Stimulated activated CD8-positive, alpha-beta memory T cell treated with anti-CD3 and anti-CD28 coated beads, Interleukin-12 subunit alpha, Interleukin-12 subunit beta, amount 100 ng/mL, for 1 hour (primary cell): Measurements from ENCODE around the gene SLC17A2.
"Not testable (repeated sequence)": the region's sequence is repeated elsewhere in the genome, so short reads cannot be mapped to it uniquely, and the experiment has no call there.

Source experiments
- DNase-seq: peaks from one replicate; pipeline ENCODE4 v3.0.0-alpha.2; 2020; ENCODE audit warnings: low read depth

Gene SLC17A2

GRCh38 chr6:25951296-25952032 lies 21.0 kb upstream of the SLC17A2 start:
- no peak for DNase-seq

GRCh38 chr6:25950297-25950696 lies 19.8 kb upstream of the SLC17A2 start:
- DNase-seq, result no peak

- DNase-seq, result no peak
Measured at GRCh38 chr6:25949695-25950094, 19.2 kb upstream of the SLC17A2 start.

- not testable (repeated sequence) for DNase-seq
Measured at GRCh38 chr6:25947492-25947891, 17.0 kb upstream of the SLC17A2 start.

GRCh38 chr6:25946631-25947030 lies 16.1 kb upstream of the SLC17A2 start:
- DNase-seq, result no peak

GRCh38 chr6:25945738-25946137 lies 15.2 kb upstream of the SLC17A2 start:
- DNase-seq, result not testable (repeated sequence)

- DNase-seq, result no peak
Measured at GRCh38 chr6:25944688-25945574, 14.4 kb upstream of the SLC17A2 start.

- DNase-seq, result no peak
Measured at GRCh38 chr6:25943887-25944286, 13.4 kb upstream of the SLC17A2 start.

GRCh38 chr6:25942561-25943147 lies 12.2 kb upstream of the SLC17A2 start:
- no peak for DNase-seq

GRCh38 chr6:25939593-25939992 lies 9.1 kb upstream of the SLC17A2 start:
- DNase-seq, result no peak

GRCh38 chr6:25935953-25936352 lies 5.5 kb upstream of the SLC17A2 start:
- DNase-seq, result no peak

GRCh38 chr6:25934735-25935313 lies 4.3 kb upstream of the SLC17A2 start:
- DNase-seq, result no peak

GRCh38 chr6:25934156-25934555 lies 3.7 kb upstream of the SLC17A2 start:
- DNase-seq, result no peak

- DNase-seq, result no peak
Measured at GRCh38 chr6:25931411-25931709, 869 bp upstream of the SLC17A2 start.

GRCh38 chr6:25929785-25930184 lies 706 bp downstream of the SLC17A2 start:
- DNase-seq, result not testable (repeated sequence)

GRCh38 chr6:25928562-25929324 lies 1.7 kb downstream of the SLC17A2 start:
- no peak for DNase-seq

GRCh38 chr6:25927756-25928216 lies 2.7 kb downstream of the SLC17A2 start:
- DNase-seq, result no peak

- DNase-seq, result no peak
Measured at GRCh38 chr6:25927178-25927577, 3.3 kb downstream of the SLC17A2 start.

GRCh38 chr6:25925876-25926275 lies 4.6 kb downstream of the SLC17A2 start:
- no peak for DNase-seq

- DNase-seq, result no peak
Measured at GRCh38 chr6:25922301-25922700, 8.2 kb downstream of the SLC17A2 start.

- DNase-seq, result no peak
Measured at GRCh38 chr6:25921525-25922203, 8.8 kb downstream of the SLC17A2 start.
